Gastroesophageal sphincter (tissue), 3 donors: ENCODE data around the gene THBS2.

Experiments used
- CTCF ChIP-seq, 4 experiments: fragments of 200-600 bp in 2 of 4; fragments of 450-650 bp in 2 of 4; sonication (generic) in 1 of 4; IDR thresholded peaks; one replicate each; pipeline ENCODE4 v1.5.1; 2017 to 2019; ENCODE audit warnings: antibody characterized with exemption in 4 of 4, mild to moderate bottlenecking in 2 of 4, moderate library complexity in 2 of 4
- EP300 ChIP-seq: sonication (generic); formaldehyde crosslinking; IDR thresholded peaks from one replicate; pipeline ENCODE4 v1.6.1; 2017; ENCODE audit warnings: antibody characterized with exemption, mild to moderate bottlenecking
- POLR2A ChIP-seq, 2 donors: fragments of 450-650 bp; IDR thresholded peaks; one replicate each; pipeline ENCODE4 v1.6.1; 2017; ENCODE audit warnings: antibody characterized with exemption in 2 of 2, mild to moderate bottlenecking in 2 of 2, moderate library complexity in 1 of 2

- TF ChIP-seq POLR2A (IDR thresholded peaks at IDR 0.05) (no peak), CTCF (IDR thresholded peaks at IDR 0.05) (no peak), EP300 (no peak)
Observed at GRCh38 chr6:169225887-169226286, 27.8 kb downstream of the THBS2 start.
